Fibroblast of gingiva (primary cell): ENCODE measurements around the gene MYLIP.

Source experiments
- DNase-seq: peaks from one replicate; pipeline ENCODE4 v3.0.0-alpha.2; 2011; ENCODE audit warnings: low read depth

Gene MYLIP

DNA sequence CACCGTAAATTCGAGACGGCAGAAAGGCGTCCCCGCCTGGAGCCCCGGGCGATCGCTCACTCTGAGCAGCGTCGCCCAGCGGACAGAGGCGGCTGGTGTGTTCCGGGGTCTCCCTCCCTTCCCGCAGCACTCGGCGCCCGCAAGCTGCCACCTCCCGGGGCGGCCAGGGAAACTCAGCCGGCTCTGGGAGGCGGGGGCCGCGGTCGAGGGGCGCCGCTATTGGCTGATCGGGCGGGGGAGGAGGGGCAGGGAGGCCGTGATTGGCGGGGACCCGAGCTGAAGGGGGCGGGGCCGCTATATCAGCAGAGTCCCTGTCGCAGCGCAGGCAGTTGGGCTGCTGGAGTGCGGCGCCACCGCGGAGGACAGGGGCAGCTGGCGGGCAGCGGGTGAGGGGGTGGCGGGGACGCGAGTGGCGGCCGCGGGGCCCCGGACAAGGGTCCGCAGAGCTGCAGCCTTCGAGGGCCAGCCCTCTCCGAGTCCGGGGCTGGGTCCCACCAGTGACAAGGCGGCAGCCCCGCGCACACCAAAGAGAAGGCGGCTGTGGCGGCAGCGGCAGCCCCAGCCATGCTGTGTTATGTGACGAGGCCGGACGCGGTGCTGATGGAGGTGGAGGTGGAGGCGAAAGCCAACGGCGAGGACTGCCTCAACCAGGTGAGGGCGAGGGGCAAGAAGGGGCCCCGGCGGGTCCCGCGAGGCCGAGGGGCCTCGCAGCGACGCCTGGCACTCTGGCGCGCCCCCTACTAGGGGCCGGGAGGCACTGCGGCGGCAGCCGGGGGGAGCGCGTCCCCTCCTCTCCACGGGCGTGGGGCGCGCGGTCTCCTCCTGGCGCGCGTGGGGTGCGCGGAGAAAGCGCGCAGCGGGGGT lies at the start of gene MYLIP:
Gene MYLIP (plus strand): TSS at position 328 of the 864 bp plus-strand sequence. CDS start 237 bp downstream, at position 565.
- DNase-seq = peak; percentile 94

DNA sequence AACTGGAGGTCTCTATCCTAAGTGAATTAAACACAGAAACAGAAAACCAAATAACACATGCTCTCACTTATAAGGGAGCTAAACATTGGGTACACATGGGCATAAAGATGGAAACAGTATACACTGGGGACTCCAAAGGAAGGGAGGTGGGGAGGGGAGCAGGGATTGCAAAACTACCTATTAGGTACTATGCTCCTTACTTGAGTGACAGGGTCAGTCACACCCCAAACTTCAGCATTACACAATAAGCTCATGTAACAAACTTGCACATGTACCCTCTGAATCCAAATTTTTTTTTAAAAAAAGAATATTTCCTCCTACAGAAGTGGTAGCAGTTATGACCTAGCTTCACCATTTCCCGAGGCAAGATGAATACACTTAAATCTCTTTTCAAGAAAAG lies 49.5 kb upstream of the MYLIP start:
- no peak for DNase-seq

DNA sequence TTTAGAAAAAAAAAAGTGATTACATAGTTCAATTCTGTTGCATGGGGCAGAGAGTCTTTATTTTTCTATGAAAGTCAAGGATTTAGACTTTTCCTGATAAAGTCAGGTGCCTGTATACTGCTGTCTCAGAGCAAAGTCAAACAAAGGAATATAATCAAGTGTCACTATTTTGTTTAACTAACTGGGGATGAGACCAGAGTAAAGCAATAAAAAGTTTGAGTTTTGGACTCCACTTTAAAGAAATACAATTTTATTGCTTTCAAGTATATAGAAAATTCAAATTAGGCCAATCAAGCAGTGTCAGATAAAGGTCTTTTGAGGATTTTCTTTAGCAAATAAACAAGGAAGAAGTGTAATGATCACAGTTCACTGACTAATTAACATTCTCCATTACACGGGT lies 48.7 kb upstream of the MYLIP start:
- no peak for DNase-seq

DNA sequence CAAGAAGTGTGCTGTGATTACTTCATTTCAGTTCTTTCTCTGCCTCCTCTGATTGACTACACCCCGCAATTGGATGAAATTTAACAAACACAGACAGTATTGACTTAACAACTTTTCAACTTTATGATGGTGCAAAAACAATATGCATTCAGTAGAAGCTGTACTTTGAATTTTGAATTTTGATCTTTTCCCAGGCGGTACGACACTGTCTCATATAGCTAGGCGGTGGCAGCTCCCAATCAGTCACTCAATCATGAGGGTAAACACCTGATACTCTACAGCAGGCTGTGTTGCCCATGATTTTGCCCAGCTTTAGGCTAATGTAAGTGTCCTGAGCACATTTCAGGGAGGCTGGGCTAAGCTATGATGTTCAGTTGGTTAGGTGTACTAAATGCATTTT lies 47.6 kb upstream of the MYLIP start:
- no peak for DNase-seq

DNA sequence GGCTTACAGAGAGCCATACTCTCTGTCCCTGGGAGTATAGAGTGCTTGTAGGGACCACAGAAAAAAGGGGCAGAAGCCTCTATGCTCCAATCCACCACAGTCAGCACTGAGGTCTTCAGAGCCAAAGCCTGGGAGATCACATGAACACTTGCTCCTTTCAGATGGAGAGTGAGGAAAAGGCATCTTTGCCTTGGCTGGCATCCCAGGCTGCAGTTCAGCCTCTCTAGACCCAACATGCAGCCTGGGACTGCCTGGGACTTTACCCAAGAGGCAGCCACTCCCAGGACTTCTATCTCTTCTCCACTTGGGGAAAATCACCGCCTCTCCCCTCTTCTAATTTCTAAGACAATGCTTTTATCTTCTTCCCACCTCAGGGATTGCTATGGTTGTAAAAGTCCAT lies 46.5 kb upstream of the MYLIP start:
- DNase-seq = no peak

DNA sequence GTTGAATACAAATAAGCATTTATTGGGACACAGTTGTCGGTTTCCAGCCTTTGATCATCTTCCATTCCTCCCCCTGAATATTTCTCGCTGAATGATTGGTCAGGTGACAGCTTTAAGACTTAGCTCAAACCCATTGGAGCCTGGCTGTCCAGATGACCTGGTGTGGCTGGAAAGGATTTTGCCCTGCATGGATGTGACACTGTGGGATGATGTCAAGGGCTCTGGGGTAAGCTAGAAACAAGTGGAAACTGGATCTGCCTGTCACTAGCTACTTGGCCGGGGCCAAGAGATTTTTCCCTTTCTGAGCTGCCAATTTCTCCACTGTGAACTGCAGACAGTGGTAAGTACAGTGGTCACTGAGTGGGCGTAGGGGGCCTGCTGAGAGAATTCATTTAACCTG lies 41.9 kb upstream of the MYLIP start:
- DNase-seq = no peak

DNA sequence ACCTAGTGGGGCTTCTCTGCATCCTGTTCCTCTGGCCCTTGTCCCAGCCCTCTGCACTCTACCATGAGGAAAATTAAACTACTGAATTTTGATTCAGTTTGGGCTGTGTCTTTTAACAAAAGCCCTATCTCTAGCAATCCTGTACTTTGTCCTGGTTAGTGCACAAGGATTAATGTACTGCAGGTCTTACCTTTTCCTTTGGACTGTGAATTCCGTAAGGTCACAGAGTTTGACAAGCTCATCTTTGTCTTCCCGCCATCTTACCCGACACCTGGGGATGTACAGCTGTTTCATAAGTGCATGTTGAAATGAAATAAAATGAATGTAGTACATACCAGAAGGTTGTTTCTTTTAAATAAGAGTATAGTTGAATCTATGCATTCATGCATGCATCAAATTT lies 41.5 kb upstream of the MYLIP start:
- DNase-seq = no peak

DNA sequence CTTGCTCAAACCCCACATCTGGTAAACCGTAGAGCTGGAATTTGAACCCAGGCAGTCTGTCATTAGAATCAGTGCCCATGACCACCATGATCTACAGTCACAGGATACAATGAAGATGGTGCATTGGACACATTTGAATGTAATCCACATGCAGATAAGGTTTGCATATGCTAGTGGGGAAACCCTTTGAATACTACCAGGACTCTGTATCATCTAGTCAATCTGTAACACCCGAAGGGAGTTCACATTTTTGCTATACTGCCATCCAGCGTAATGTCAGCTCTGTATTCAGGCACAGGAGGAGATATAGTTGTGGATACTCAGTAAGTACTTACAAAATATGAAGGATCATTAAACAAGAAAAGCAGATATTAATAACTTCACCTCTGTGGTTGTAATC lies 40.5 kb upstream of the MYLIP start:
- no peak for DNase-seq

DNA sequence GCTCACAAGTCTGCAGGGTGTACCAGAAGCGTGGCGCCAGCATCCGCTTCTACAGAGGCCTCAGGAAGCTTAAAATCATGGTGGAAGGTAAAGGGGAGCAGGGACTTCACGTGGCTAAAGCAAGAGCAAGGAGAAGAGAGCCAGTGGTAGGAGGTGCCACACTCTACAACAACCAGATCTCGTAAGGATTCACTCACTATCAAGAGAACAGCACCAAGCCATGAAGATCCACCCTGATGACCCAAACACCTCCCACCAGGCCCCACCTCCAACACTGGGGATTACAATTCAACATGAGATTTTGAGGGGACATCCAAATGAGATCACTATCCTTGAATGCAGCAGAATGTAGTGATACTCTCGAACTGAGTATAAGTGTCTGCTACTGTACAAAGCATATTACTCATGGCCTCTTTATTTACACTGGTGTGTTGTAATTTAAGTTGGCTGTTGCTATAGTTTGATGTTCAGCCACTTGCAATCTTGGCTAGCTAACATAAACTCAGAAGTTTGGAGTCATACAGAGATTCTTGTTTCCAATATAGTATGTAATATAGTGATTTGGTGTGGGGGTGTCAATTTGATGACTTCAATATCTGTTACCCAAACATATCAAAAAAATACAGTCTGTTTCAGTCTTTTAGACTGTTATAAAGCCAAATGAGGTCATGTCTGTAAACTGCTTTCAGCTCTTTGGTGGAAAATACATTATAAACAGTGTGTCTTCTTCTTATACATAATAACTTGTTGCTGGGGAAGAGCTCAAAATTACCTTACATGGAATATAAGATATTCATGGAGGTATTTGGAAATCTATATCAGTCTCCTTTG lies 39.4 kb upstream of the MYLIP start:
- peak; percentile 48 for DNase-seq

DNA sequence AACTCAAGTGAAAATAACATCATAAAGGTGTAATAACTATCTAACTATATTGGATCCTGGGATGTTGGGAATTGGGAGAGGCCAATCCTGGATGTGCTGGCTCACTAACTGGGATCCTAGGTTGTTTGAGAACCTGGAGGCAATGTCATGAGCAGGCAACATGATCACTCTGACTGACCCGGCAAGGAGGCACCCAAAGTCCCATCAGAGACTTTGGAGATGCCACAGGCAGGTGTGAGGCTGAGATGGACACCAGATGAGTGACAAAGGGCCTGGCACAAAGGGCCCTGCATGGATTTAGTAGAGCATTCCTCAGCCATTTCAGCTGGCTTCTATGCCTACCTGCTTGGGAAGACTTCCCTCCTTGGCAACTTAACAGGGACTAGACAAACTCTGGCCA lies 38.4 kb upstream of the MYLIP start:
- no peak for DNase-seq

DNA sequence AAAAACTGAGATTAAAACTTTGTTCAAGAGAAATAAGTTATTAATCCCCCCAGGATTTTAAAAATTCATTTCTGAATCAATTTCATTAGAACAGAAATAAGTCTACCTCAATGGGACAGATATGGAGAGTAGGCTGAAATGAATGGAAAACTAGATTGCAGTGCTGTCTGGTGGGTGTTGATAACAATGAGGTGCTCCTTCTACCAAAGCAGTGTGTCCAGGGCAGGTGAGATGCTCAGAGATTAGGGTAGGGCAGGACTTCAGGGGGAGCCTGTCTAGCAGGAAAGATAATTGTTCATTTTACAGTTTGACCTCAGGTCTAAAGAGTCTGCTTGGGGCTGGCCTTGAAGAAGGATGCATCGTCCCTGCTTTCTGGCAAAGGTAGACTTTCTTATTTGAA lies 38.0 kb upstream of the MYLIP start:
- DNase-seq = no peak

DNA sequence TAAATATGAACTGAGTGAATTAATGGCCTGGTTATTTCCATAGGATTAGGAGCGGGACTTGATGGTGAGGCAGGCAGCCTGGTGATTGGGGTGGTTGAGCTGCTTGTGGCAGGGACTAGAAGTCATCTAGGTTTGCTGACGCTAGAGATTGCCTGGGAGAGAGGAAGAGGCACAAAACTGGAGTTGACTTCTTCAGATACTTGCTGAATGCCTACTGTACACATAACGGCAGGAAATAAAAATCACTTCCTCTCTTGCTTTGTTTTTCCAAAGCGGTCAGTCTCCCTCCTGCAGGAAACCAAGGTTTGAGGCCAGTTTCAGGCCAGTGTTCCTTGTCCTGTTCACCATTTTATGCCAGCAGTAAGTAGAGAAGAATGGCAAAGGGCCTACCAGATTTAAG lies 36.7 kb upstream of the MYLIP start:
- DNase-seq = no peak

DNA sequence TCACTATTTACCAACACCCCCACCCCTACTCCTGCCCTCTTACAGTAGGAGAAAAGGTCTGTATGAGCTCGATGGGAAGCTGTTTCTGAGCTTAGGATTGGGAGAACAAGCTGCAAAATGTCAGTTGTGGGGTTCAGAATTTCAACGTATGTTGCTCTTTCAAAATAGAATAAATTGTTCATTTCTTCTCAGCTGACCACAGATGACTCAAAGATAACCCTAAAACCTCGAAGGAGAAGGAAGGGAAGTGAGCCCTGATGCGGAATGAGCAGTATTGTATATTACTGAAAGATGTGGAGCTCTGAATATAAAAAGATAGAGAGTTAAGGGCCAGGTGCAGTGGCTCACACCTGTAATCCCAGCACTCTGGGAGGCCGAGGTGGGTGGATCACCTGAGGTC lies 35.9 kb upstream of the MYLIP start:
- DNase-seq = no peak

DNA sequence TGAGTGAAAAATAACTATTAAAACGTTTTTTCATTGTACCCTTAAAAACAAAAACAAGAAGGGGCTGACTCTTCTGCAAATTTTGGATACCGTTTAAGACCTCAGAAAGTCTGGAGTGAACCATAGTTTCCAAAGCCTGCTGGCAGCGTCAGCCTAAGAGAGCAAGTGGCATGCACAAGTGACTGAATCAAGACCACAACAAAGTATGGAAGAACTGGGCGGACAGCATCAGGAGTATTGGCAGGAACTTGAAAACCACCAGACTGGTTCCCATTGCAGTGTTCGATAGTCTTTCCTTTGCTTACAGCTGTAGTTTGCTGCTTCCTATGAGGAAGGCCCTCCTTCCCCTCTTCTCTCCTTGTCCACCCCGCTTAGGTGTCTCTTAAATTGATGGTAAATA lies 33.7 kb upstream of the MYLIP start:
- DNase-seq = no peak

DNA sequence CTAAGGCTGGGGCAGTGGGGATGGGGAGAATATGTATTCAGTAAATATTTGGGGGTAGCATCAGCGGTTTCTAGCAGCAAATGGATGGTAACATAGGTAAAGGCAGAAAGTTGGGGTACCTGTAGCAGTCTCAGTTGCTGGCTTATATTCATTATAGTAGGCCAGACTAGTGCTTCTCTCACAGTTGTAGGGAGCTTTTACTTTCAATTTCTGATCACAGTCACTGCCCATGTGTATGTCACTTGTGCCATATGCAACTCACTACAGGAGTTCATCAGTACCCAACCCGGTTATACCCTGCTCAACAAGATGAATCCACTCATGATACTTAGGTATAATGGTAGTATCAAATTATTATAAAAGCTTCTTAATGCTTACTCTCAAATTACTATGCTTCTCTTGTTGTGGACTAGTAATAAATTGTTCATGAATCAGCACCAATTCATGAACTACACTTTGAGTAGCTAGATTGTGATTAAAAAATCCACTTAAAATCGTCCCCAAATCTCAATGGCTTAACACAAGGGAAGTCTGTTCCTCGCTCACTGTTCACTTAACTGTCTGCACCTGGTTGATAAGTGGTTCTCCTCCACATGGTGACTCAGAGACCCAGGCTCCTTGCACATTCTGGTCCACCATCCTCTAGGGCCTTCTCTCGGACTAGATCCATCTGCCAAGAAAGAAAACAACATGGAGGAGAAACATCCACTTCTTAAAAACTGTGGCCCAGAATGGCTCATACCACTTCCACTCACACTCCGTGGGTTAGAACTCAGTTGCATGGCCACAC lies 31.3 kb upstream of the MYLIP start:
- no peak for DNase-seq

DNA sequence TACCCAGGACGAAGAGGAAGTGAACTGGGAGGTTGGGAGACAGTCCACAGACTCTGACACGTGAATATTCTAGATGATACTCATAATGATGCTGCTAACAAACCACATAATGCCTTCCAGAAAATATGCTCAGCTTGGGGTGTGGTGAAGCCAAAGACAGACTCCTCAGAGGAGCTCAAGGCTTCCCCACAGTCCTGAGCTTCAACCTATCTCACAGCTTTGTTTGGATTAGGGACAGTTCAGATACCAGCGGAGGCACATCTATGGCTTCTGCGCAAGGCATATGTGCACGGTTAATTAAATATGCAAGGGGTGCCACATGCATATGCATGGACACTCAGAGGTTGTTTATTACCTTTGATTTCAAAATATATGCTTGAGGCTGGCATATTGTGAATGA lies 30.7 kb upstream of the MYLIP start:
- no peak for DNase-seq

DNA sequence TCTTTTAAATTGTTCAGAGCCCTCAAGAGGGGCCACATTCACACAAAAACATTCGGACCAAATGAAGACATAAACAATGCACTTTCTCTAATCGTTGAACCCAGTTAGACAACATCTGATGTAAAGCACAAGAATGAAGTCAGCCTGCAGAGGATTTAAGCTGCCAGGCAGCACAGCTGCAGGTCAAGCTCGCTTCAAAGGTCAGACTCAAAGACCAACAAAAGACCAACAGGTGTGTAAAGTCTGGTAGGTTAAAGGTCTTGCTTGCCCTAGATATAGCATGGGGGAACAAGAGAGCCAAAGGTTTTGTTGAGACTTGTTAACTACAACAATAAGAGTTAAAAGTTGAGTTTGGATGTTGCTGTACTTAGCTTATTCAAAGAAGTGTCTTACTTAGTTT lies 26.7 kb upstream of the MYLIP start:
- DNase-seq = no peak

DNA sequence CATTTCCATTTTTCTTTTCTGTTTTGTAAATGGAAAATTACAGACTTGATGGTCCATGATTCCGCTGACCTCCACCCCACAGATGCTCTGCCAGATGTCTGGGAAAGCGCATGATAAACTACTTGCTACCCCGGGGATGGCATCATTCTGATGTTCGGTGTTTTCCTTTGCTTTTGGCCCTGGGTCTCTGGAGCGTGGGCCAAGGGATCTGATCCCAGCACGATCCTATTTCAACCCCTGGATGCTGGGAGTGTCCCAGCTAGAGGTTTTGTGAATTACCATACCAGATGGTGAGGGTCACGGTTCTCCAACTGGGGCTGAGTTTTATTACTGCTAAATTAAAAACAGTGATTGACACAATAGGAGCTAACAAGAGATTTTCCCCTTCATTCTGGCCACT lies 25.2 kb upstream of the MYLIP start:
- peak; percentile 33 for DNase-seq

DNA sequence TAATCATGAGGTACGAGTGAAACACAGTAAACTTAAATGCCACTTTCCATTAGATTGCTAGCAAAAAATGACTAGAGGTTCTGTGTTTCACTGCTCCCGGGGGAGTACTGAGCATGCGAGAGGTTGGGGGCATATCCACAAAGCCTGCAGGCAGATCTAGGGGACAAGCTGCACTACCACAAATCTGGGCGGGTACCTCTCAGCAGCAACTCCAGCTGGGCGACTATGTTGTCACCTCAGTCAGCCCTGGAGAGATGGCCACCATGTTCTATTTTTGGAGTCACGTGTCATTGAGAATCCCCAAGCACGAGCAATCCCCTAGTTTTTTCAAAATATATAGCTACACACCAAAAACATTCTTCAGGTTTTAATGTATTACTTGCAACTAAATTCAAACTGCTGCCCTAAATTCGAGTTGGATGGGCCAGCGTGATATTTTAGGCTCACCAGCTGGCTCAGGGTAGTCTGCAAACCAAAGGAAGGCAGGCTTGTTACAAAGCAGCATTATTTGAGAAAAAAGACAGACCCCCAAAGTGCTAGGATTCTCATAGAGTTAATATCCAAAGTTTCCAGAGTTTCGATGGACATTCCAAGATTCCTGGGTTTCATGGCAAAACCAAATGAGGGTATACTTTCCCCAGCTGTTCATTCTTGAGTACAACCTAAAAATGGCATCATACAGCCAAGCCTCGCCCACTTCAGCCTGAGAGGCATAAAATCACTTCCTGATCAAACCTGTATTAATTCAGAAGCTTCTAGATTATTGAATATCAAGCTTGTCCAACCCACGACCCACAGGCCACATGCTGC lies 24.1 kb upstream of the MYLIP start:
- DNase-seq = no peak

DNA sequence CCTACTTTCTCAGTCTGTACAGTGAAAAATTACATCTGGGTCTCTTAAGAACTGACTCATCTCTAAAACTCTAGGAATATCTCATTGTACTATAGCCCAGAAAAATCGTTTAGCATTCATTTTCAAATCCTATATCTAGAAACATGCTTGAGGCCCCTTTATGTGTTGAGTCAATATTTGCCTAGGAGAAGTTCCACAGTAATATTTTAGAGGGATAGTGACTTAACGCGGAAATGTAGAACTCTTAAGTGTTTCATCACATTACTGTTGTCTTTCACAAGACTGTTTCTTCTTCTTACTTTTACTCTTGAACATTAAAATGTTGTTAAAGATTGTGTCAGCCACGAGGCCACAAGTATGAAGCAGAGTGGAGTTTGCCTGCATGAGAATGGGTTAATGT lies 23.0 kb upstream of the MYLIP start:
- peak; percentile 13 for DNase-seq

DNA sequence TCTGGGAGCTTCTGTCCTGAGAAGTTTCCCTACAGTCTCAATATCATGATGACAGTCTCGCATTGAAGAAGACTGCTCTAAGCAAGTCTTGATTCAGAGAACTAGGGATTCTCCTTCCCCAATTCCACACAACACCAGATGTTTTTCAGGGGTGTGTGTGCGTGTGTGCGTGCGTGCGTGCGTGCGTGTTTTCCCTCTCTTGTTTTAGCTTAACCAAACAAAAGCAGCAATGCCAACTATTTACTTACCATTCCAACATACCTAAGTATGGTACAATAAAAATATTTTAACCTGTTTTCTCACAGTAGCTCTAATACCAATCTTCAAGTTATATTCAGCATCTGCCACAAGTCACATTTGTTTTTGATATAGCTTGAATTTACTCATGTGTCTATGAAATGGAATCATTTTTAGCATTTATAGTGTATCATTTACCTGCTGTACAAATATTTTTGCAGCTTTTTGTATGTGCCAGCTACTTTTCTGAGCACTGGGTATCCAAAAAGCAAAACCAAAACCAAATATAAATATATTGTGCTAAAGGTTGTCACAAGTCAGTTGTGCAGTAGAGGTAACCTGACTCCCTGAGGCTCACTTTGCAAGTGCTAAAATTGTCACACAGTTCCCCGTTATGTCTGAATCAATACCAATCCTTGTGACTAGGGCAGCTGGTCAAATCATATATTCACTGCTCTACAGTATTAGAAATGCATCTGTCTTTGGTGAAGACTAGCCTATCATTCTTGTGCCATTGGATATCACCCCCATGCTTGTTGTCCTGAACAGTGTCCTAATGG lies 21.7 kb upstream of the MYLIP start:
- DNase-seq = no peak
